Neural cell (in vitro differentiated cells): ENCODE data around the gene NUBP1. TPM values are rescaled to one million over a fixed set of nuclear protein-coding genes. Genes with fewer than 3 reads are reported as not detected.

Source experiments
- H2AFZ ChIP-seq: fragments of 200-600, 300-800 bp; sonication (generic), shearing (Covaris generic); 2 replicates; pipeline ENCODE4 v1.6.0; 2014; ENCODE audit warnings: low read depth, mild to moderate bottlenecking, antibody characterized with exemption, low read length, moderate library complexity
- H3F3A ChIP-seq: fragments of 200-600 bp; shearing (Covaris generic); 2 replicates; pipeline ENCODE4 v1.6.1; 2016; ENCODE audit warnings: mild to moderate bottlenecking, moderate library complexity, mixed read lengths, antibody characterized with exemption, low read length; ENCODE audit not compliant: insufficient read depth, poor library complexity, severe bottlenecking
- H3K27ac ChIP-seq: fragments of 200-600, 300-800 bp; sonication (generic), shearing (Covaris generic); 2 replicates; pipeline ENCODE4 v1.5.1; 2014; ENCODE audit warnings: mild to moderate bottlenecking, low read length, moderate library complexity
- H3K27me3 ChIP-seq: fragments of 300-800, 200-600 bp; sonication (generic), shearing (Covaris generic); 2 replicates; pipeline ENCODE4 v1.6.0; 2014; ENCODE audit warnings: mild to moderate bottlenecking, low read depth, low read length, moderate library complexity; ENCODE audit not compliant: insufficient read depth
- H3K36me3 ChIP-seq: fragments of 300-800, 200-600 bp; sonication (generic), shearing (Covaris generic); 2 replicates; pipeline ENCODE4 v1.5.1; 2014; ENCODE audit warnings: mild to moderate bottlenecking, antibody characterized with exemption, low read length, moderate library complexity; ENCODE audit not compliant: insufficient read depth
- H3K4me2 ChIP-seq: fragments of 300-800, 200-600 bp; sonication (generic), shearing (Covaris generic); 2 replicates; pipeline ENCODE4 v1.6.0; 2014; ENCODE audit warnings: mild to moderate bottlenecking, low read length
- H3K4me3 ChIP-seq: fragments of 300-800, 200-600 bp; sonication (generic), shearing (Covaris generic); 2 replicates; pipeline ENCODE4 v1.5.1; 2014; ENCODE audit warnings: mild to moderate bottlenecking, low read length, moderate library complexity
- H3K79me2 ChIP-seq: fragments of 200-600 bp; shearing (Covaris generic); replicated peaks from 2 replicates; pipeline ENCODE4 v1.6.0; 2014; ENCODE audit warnings: mild to moderate bottlenecking, low read length, moderate library complexity; ENCODE audit not compliant: insufficient read depth
- H3K9ac ChIP-seq: fragments of 300-800, 200-600 bp; sonication (generic), shearing (Covaris generic); 2 replicates; pipeline ENCODE4 v1.6.1; 2016; ENCODE audit warnings: mild to moderate bottlenecking, low read length, mixed read lengths
- H3K9me2 ChIP-seq: fragments of 200-600 bp; shearing (Covaris generic); 2 replicates; pipeline ENCODE4 v1.6.1; 2016; ENCODE audit warnings: mild to moderate bottlenecking, low read length, mixed read lengths; ENCODE audit not compliant: insufficient read depth
- H3K9me3 ChIP-seq: fragments of 200-600, 300-800 bp; sonication (generic), shearing (Covaris generic); 2 replicates; pipeline ENCODE4 v1.6.1; 2016; ENCODE audit warnings: mild to moderate bottlenecking, mixed run types, low read length, moderate library complexity, mixed read lengths
- H4K20me1 ChIP-seq: fragments of 200-600 bp; shearing (Covaris generic); 2 replicates; pipeline ENCODE4 v1.6.1; 2016; ENCODE audit warnings: mild to moderate bottlenecking, mixed run types; ENCODE audit not compliant: insufficient read depth
- CTCF ChIP-seq: fragments of 450-650 bp; IDR thresholded peaks from 2 replicates; pipeline ENCODE4 v1.5.1; 2014; ENCODE audit warnings: antibody characterized with exemption, mild to moderate bottlenecking, moderate library complexity; ENCODE audit not compliant: poor library complexity, severe bottlenecking
- EP300 ChIP-seq: fragments of 450-650 bp; conservative IDR thresholded peaks from 2 replicates; pipeline ENCODE4 v1.6.1; 2014; ENCODE audit warnings: antibody characterized with exemption, mild to moderate bottlenecking, moderate library complexity; ENCODE audit not compliant: poor library complexity, severe bottlenecking
- EZH2 ChIP-seq: fragments of 200-600, 300-800 bp; shearing (Covaris generic), sonication (generic); IDR thresholded peaks from 2 replicates; pipeline ENCODE4 v1.6.1; 2014; ENCODE audit warnings: antibody characterized with exemption, low read length, borderline replicate concordance, mild to moderate bottlenecking; ENCODE audit not compliant: insufficient read depth, poor library complexity, severe bottlenecking
- MXI1 ChIP-seq: fragments of 450-650 bp; conservative IDR thresholded peaks from 2 replicates; pipeline ENCODE4 v1.6.1; 2014; ENCODE audit warnings: antibody characterized with exemption, mild to moderate bottlenecking; ENCODE audit not compliant: poor library complexity, severe bottlenecking
- POLR2AphosphoS5 ChIP-seq: IDR thresholded peaks from 2 replicates; pipeline ENCODE4 v1.6.1; 2012
- RAD21 ChIP-seq: fragments of 450-650 bp; conservative IDR thresholded peaks from 2 replicates; pipeline ENCODE4 v1.6.1; 2014; ENCODE audit warnings: antibody characterized with exemption, mild to moderate bottlenecking, moderate library complexity
- REST ChIP-seq: IDR thresholded peaks from 2 replicates; pipeline ENCODE4 v1.6.1; 2012; ENCODE audit warnings: borderline replicate concordance
- SMC3 ChIP-seq: fragments of 450-650 bp; conservative IDR thresholded peaks from 2 replicates; pipeline ENCODE4 v1.6.1; 2014; ENCODE audit warnings: antibody characterized with exemption, mild to moderate bottlenecking, moderate library complexity; ENCODE audit not compliant: poor library complexity
- TAF1 ChIP-seq: IDR thresholded peaks from 2 replicates; pipeline ENCODE4 v1.6.1; 2012; ENCODE audit warnings: low read depth
- polyA plus RNA-seq: library from polyadenylated mRNA; depleted of rRNA; stranded (reverse); fragments of >200 nt; gene quantifications from 2 replicates; pipeline ENCODE4 v1.2.3, GENCODE V29; 2014

Gene NUBP1
- polyA plus RNA-seq, 1 donor from 2014 or later, result 19.7 TPM

GRCh38 chr16:10743227-10743609 lies 424 bp upstream of the NUBP1 start:
- peak overlapping the region; percentile 69 for H2AFZ ChIP-seq
- peak overlapping the region; percentile 97 for H3K27ac ChIP-seq
- peaks cover 2% of the 10 kb centered on the region for H3F3A ChIP-seq
- H3K79me2 ChIP-seq, result no peaks in the 10 kb centered on the region
- H3K9me2 ChIP-seq, result no peaks in the 10 kb centered on the region
- H3K4me3 ChIP-seq, result peak overlapping the region; percentile 83
- H3K36me3 ChIP-seq, result no peaks in the 10 kb centered on the region
- no peaks in the 10 kb centered on the region for H3K27me3 ChIP-seq
- peak overlapping the region; percentile 97 for H3K9ac ChIP-seq
- no peaks in the 10 kb centered on the region for H4K20me1 ChIP-seq
- TF ChIP-seq EZH2, result no peak
- no peak for TF ChIP-seq POLR2AphosphoS5
- no peak for TF ChIP-seq SMC3
- no peak for TF ChIP-seq EP300
- no peak for TF ChIP-seq CTCF
- TF ChIP-seq RAD21, result no peak
- TF ChIP-seq REST, result no peak
- no peak for TF ChIP-seq MXI1
- H3K4me2 ChIP-seq, result peak overlapping the region; percentile 94
- H3K9me3 ChIP-seq, result no peaks in the 10 kb centered on the region

- Histone ChIP-seq H3K9me3 (no peaks in the 10 kb centered on the region), H3K27me3 (no peaks in the 10 kb centered on the region), H3K9me2 (no peaks in the 10 kb centered on the region), H3K27ac (peak overlapping the region; percentile 27), H3K4me3 (peak overlapping the region; percentile 83), H2AFZ (peak overlapping the region; percentile 71), H3K4me2 (peak overlapping the region; percentile 80), H3F3A (peaks cover 2% of the 10 kb centered on the region), H3K9ac (peak overlapping the region; percentile 97), H3K36me3 (no peaks in the 10 kb centered on the region), H4K20me1 (no peaks in the 10 kb centered on the region), H3K79me2 (no peaks in the 10 kb centered on the region)
- TF ChIP-seq SMC3 (no peak), POLR2AphosphoS5 (no peak), MXI1 (no peak), TAF1 (no peak), EP300 (no peak), EZH2 (no peak)
Measured at GRCh38 chr16:10744370-10745030, 858 bp downstream of the NUBP1 start.
